ENCODE measurements around the gene SASH1.

DNA sequence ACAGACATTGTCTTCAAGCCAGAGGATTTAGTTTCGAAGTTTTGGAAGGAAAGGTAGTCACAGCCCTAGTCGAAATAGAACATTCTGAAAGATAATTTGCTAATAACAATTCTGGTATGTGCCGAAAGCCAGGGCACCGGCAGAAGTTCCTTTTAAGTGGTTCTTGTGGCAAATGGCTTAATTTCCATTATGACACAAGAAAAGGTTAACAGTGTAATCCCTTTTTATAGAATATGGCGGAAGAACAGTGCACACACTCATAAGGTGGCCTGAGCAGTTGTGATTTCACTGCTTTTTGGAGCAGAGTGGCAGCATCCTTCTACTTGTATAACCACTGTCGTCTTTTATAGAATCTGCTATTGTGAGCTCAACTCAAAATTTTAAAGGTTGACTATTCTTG is 152.4 kb downstream of the SASH1 start:
- TF ChIP-seq ZNF121 (CRISPR knock-in tag; conservative IDR thresholded peaks at IDR 0.05) = no peak
- TF ChIP-seq, protein P1, sequence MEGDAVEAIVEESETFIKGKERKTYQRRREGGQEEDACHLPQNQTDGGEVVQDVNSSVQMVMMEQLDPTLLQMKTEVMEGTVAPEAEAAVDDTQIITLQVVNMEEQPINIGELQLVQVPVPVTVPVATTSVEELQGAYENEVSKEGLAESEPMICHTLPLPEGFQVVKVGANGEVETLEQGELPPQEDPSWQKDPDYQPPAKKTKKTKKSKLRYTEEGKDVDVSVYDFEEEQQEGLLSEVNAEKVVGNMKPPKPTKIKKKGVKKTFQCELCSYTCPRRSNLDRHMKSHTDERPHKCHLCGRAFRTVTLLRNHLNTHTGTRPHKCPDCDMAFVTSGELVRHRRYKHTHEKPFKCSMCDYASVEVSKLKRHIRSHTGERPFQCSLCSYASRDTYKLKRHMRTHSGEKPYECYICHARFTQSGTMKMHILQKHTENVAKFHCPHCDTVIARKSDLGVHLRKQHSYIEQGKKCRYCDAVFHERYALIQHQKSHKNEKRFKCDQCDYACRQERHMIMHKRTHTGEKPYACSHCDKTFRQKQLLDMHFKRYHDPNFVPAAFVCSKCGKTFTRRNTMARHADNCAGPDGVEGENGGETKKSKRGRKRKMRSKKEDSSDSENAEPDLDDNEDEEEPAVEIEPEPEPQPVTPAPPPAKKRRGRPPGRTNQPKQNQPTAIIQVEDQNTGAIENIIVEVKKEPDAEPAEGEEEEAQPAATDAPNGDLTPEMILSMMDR (IDR thresholded peaks at IDR 0.05 in 2 of 3, conservative IDR thresholded peaks at IDR 0.05 in 1 of 3; ENCODE audit: insufficient read depth in 2 of 3, low read depth in 1 of 3, low read length in 3 of 3) = no peak
- no peak for TF ChIP-seq KDM4B (IDR thresholded peaks at IDR 0.05; ENCODE audit: borderline replicate concordance in 2 of 2, low read depth in 1 of 2)
- TF ChIP-seq POLR2AphosphoS2 (IDR thresholded peaks at IDR 0.05; ENCODE audit: low read length) = no peak
- no peak for TF ChIP-seq MAZ (CRISPR knock-in tag; conservative IDR thresholded peaks at IDR 0.05 in 1 of 2, IDR thresholded peaks at IDR 0.05 in 1 of 2)
- TF ChIP-seq TAF1 (IDR thresholded peaks at IDR 0.05; ENCODE audit: control insufficient read depth, extremely low read depth, insufficient read depth, low read length, severe bottlenecking) = no peak
- TF ChIP-seq MTA1 (IDR thresholded peaks at IDR 0.05; ENCODE audit: borderline replicate concordance) = no peak
- TF ChIP-seq, protein P2, sequence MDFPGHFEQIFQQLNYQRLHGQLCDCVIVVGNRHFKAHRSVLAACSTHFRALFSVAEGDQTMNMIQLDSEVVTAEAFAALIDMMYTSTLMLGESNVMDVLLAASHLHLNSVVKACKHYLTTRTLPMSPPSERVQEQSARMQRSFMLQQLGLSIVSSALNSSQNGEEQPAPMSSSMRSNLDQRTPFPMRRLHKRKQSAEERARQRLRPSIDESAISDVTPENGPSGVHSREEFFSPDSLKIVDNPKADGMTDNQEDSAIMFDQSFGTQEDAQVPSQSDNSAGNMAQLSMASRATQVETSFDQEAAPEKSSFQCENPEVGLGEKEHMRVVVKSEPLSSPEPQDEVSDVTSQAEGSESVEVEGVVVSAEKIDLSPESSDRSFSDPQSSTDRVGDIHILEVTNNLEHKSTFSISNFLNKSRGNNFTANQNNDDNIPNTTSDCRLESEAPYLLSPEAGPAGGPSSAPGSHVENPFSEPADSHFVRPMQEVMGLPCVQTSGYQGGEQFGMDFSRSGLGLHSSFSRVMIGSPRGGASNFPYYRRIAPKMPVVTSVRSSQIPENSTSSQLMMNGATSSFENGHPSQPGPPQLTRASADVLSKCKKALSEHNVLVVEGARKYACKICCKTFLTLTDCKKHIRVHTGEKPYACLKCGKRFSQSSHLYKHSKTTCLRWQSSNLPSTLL (IDR thresholded peaks at IDR 0.05) = no peak
- TF ChIP-seq EZH2 (IDR thresholded peaks at IDR 0.05; ENCODE audit: borderline replicate concordance, low read depth, low read length) = no peak
- TF ChIP-seq, protein P3, sequence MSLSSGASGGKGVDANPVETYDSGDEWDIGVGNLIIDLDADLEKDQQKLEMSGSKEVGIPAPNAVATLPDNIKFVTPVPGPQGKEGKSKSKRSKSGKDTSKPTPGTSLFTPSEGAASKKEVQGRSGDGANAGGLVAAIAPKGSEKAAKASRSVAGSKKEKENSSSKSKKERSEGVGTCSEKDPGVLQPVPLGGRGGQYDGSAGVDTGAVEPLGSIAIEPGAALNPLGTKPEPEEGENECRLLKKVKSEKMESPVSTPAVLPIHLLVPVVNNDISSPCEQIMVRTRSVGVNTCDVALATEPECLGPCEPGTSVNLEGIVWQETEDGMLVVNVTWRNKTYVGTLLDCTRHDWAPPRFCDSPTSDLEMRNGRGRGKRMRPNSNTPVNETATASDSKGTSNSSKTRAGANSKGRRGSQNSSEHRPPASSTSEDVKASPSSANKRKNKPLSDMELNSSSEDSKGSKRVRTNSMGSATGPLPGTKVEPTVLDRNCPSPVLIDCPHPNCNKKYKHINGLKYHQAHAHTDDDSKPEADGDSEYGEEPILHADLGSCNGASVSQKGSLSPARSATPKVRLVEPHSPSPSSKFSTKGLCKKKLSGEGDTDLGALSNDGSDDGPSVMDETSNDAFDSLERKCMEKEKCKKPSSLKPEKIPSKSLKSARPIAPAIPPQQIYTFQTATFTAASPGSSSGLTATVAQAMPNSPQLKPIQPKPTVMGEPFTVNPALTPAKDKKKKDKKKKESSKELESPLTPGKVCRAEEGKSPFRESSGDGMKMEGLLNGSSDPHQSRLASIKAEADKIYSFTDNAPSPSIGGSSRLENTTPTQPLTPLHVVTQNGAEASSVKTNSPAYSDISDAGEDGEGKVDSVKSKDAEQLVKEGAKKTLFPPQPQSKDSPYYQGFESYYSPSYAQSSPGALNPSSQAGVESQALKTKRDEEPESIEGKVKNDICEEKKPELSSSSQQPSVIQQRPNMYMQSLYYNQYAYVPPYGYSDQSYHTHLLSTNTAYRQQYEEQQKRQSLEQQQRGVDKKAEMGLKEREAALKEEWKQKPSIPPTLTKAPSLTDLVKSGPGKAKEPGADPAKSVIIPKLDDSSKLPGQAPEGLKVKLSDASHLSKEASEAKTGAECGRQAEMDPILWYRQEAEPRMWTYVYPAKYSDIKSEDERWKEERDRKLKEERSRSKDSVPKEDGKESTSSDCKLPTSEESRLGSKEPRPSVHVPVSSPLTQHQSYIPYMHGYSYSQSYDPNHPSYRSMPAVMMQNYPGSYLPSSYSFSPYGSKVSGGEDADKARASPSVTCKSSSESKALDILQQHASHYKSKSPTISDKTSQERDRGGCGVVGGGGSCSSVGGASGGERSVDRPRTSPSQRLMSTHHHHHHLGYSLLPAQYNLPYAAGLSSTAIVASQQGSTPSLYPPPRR (CRISPR knock-in tag; IDR thresholded peaks at IDR 0.05; ENCODE audit: borderline replicate concordance) = no peak
- no peak for TF ChIP-seq EP300 (IDR thresholded peaks at IDR 0.05; ENCODE audit: low read length)
